Neural cell (in vitro differentiated cells): ENCODE results near the gene DOHH. TPM values are rescaled to one million over a fixed set of nuclear protein-coding genes. Genes with fewer than 3 reads are reported as not detected.

ENCODE experiments used
- H2AFZ ChIP-seq: fragments of 200-600, 300-800 bp; sonication (generic), shearing (Covaris generic); 2 replicates; pipeline ENCODE4 v1.6.0; 2014; ENCODE audit warnings: low read depth, mild to moderate bottlenecking, antibody characterized with exemption, low read length, moderate library complexity
- H3F3A ChIP-seq: fragments of 200-600 bp; shearing (Covaris generic); 2 replicates; pipeline ENCODE4 v1.6.1; 2016; ENCODE audit warnings: mild to moderate bottlenecking, moderate library complexity, mixed read lengths, antibody characterized with exemption, low read length; ENCODE audit not compliant: insufficient read depth, poor library complexity, severe bottlenecking
- H3K27ac ChIP-seq: fragments of 200-600, 300-800 bp; sonication (generic), shearing (Covaris generic); 2 replicates; pipeline ENCODE4 v1.5.1; 2014; ENCODE audit warnings: mild to moderate bottlenecking, low read length, moderate library complexity
- H3K27me3 ChIP-seq: fragments of 300-800, 200-600 bp; sonication (generic), shearing (Covaris generic); 2 replicates; pipeline ENCODE4 v1.6.0; 2014; ENCODE audit warnings: mild to moderate bottlenecking, low read depth, low read length, moderate library complexity; ENCODE audit not compliant: insufficient read depth
- H3K36me3 ChIP-seq: fragments of 300-800, 200-600 bp; sonication (generic), shearing (Covaris generic); 2 replicates; pipeline ENCODE4 v1.5.1; 2014; ENCODE audit warnings: mild to moderate bottlenecking, antibody characterized with exemption, low read length, moderate library complexity; ENCODE audit not compliant: insufficient read depth
- H3K4me2 ChIP-seq: fragments of 300-800, 200-600 bp; sonication (generic), shearing (Covaris generic); 2 replicates; pipeline ENCODE4 v1.6.0; 2014; ENCODE audit warnings: mild to moderate bottlenecking, low read length
- H3K4me3 ChIP-seq: fragments of 300-800, 200-600 bp; sonication (generic), shearing (Covaris generic); 2 replicates; pipeline ENCODE4 v1.5.1; 2014; ENCODE audit warnings: mild to moderate bottlenecking, low read length, moderate library complexity
- H3K79me2 ChIP-seq: fragments of 200-600 bp; shearing (Covaris generic); replicated peaks from 2 replicates; pipeline ENCODE4 v1.6.0; 2014; ENCODE audit warnings: mild to moderate bottlenecking, low read length, moderate library complexity; ENCODE audit not compliant: insufficient read depth
- H3K9ac ChIP-seq: fragments of 300-800, 200-600 bp; sonication (generic), shearing (Covaris generic); 2 replicates; pipeline ENCODE4 v1.6.1; 2016; ENCODE audit warnings: mild to moderate bottlenecking, low read length, mixed read lengths
- H3K9me2 ChIP-seq: fragments of 200-600 bp; shearing (Covaris generic); 2 replicates; pipeline ENCODE4 v1.6.1; 2016; ENCODE audit warnings: mild to moderate bottlenecking, low read length, mixed read lengths; ENCODE audit not compliant: insufficient read depth
- H3K9me3 ChIP-seq: fragments of 200-600, 300-800 bp; sonication (generic), shearing (Covaris generic); 2 replicates; pipeline ENCODE4 v1.6.1; 2016; ENCODE audit warnings: mild to moderate bottlenecking, mixed run types, low read length, moderate library complexity, mixed read lengths
- H4K20me1 ChIP-seq: fragments of 200-600 bp; shearing (Covaris generic); 2 replicates; pipeline ENCODE4 v1.6.1; 2016; ENCODE audit warnings: mild to moderate bottlenecking, mixed run types; ENCODE audit not compliant: insufficient read depth
- EP300 ChIP-seq: fragments of 450-650 bp; conservative IDR thresholded peaks from 2 replicates; pipeline ENCODE4 v1.6.1; 2014; ENCODE audit warnings: antibody characterized with exemption, mild to moderate bottlenecking, moderate library complexity; ENCODE audit not compliant: poor library complexity, severe bottlenecking
- EZH2 ChIP-seq: fragments of 200-600, 300-800 bp; shearing (Covaris generic), sonication (generic); IDR thresholded peaks from 2 replicates; pipeline ENCODE4 v1.6.1; 2014; ENCODE audit warnings: antibody characterized with exemption, low read length, borderline replicate concordance, mild to moderate bottlenecking; ENCODE audit not compliant: insufficient read depth, poor library complexity, severe bottlenecking
- MXI1 ChIP-seq: fragments of 450-650 bp; conservative IDR thresholded peaks from 2 replicates; pipeline ENCODE4 v1.6.1; 2014; ENCODE audit warnings: antibody characterized with exemption, mild to moderate bottlenecking; ENCODE audit not compliant: poor library complexity, severe bottlenecking
- POLR2AphosphoS5 ChIP-seq: IDR thresholded peaks from 2 replicates; pipeline ENCODE4 v1.6.1; 2012
- RAD21 ChIP-seq: fragments of 450-650 bp; conservative IDR thresholded peaks from 2 replicates; pipeline ENCODE4 v1.6.1; 2014; ENCODE audit warnings: antibody characterized with exemption, mild to moderate bottlenecking, moderate library complexity
- SMC3 ChIP-seq: fragments of 450-650 bp; conservative IDR thresholded peaks from 2 replicates; pipeline ENCODE4 v1.6.1; 2014; ENCODE audit warnings: antibody characterized with exemption, mild to moderate bottlenecking, moderate library complexity; ENCODE audit not compliant: poor library complexity
- TAF1 ChIP-seq: IDR thresholded peaks from 2 replicates; pipeline ENCODE4 v1.6.1; 2012; ENCODE audit warnings: low read depth
- polyA plus RNA-seq: library from polyadenylated mRNA; depleted of rRNA; stranded (reverse); fragments of >200 nt; gene quantifications from 2 replicates; pipeline ENCODE4 v1.2.3, GENCODE V29; 2014
- TF ChIP-seq, protein P1 (sequence below): IDR thresholded peaks from 2 replicates; pipeline ENCODE4 v1.6.1; 2012; ENCODE audit warnings: borderline replicate concordance
- TF ChIP-seq, protein P2 (sequence below): fragments of 450-650 bp; IDR thresholded peaks from 2 replicates; pipeline ENCODE4 v1.5.1; 2014; ENCODE audit warnings: antibody characterized with exemption, mild to moderate bottlenecking, moderate library complexity; ENCODE audit not compliant: poor library complexity, severe bottlenecking

DOHH gene
- polyA plus RNA-seq, 1 donor from 2014 or later: 20.3 TPM

DNA sequence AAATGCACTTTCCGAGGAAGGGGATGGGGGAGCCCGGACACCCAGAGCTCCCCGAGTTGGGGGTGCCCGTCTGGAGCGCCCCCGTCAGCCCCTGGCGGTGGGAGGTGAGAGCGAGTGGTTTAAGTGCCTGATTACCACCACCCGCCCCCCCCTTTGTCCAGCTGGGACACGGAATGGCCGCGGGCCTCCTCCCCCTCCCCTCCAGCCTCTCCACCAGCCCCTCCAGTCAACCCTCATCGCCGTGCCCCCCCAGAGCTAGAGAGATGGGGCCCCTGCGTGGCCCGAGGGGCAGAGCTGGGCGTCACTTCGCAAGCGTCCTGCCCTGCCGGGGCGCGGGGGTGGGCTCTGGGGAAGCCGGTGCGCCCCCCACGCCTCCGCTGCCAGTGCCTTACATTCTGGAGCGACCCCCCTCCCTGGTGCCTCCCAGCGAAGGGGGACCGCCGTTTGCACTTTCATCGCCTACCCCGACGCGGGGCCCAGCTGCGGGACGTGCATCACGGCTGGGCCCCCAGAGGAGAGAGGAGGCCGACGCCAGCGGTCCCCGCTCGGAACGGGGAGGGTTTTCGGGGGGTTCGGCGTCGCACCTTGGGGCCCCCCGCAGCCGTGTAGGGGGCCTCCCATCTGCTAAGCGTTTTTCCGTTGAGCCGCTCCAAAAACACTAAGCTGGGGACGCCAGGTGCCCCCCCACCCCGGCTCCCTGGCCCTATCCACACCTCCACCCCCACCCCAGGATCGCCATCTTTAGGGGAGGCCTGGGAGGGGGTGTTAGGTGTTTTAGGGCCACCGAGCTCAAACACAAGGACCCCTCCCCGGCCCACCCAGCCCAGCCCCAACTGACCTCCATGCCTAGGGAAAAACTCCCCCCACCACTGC is 36.5 kb downstream of the DOHH start:
- H3K36me3 ChIP-seq: no peaks in the 10 kb centered on the region
- no peaks in the 10 kb centered on the region for H4K20me1 ChIP-seq
- TF ChIP-seq EP300 (no peak), TAF1 (no peak), RAD21 (no peak), EZH2 (no peak), MXI1 (no peak), POLR2AphosphoS5 (no peak), SMC3 (no peak)
- TF ChIP-seq, protein P1, sequence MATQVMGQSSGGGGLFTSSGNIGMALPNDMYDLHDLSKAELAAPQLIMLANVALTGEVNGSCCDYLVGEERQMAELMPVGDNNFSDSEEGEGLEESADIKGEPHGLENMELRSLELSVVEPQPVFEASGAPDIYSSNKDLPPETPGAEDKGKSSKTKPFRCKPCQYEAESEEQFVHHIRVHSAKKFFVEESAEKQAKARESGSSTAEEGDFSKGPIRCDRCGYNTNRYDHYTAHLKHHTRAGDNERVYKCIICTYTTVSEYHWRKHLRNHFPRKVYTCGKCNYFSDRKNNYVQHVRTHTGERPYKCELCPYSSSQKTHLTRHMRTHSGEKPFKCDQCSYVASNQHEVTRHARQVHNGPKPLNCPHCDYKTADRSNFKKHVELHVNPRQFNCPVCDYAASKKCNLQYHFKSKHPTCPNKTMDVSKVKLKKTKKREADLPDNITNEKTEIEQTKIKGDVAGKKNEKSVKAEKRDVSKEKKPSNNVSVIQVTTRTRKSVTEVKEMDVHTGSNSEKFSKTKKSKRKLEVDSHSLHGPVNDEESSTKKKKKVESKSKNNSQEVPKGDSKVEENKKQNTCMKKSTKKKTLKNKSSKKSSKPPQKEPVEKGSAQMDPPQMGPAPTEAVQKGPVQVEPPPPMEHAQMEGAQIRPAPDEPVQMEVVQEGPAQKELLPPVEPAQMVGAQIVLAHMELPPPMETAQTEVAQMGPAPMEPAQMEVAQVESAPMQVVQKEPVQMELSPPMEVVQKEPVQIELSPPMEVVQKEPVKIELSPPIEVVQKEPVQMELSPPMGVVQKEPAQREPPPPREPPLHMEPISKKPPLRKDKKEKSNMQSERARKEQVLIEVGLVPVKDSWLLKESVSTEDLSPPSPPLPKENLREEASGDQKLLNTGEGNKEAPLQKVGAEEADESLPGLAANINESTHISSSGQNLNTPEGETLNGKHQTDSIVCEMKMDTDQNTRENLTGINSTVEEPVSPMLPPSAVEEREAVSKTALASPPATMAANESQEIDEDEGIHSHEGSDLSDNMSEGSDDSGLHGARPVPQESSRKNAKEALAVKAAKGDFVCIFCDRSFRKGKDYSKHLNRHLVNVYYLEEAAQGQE: no peak
- TF ChIP-seq, protein P2, sequence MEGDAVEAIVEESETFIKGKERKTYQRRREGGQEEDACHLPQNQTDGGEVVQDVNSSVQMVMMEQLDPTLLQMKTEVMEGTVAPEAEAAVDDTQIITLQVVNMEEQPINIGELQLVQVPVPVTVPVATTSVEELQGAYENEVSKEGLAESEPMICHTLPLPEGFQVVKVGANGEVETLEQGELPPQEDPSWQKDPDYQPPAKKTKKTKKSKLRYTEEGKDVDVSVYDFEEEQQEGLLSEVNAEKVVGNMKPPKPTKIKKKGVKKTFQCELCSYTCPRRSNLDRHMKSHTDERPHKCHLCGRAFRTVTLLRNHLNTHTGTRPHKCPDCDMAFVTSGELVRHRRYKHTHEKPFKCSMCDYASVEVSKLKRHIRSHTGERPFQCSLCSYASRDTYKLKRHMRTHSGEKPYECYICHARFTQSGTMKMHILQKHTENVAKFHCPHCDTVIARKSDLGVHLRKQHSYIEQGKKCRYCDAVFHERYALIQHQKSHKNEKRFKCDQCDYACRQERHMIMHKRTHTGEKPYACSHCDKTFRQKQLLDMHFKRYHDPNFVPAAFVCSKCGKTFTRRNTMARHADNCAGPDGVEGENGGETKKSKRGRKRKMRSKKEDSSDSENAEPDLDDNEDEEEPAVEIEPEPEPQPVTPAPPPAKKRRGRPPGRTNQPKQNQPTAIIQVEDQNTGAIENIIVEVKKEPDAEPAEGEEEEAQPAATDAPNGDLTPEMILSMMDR: no peak
- no peak overlapping the region for H3K4me2 ChIP-seq
- peaks cover 39% of the 10 kb centered on the region for H3K27me3 ChIP-seq
- H3K9ac ChIP-seq: no peak overlapping the region
- no peaks in the 10 kb centered on the region for H3K9me3 ChIP-seq
- H3K27ac ChIP-seq: no peak overlapping the region
- H3K79me2 ChIP-seq: no peaks in the 10 kb centered on the region
- no peaks in the 10 kb centered on the region for H3F3A ChIP-seq
- no peak overlapping the region for H3K4me3 ChIP-seq
- H3K9me2 ChIP-seq: no peaks in the 10 kb centered on the region
- H2AFZ ChIP-seq: no peak overlapping the region

DNA sequence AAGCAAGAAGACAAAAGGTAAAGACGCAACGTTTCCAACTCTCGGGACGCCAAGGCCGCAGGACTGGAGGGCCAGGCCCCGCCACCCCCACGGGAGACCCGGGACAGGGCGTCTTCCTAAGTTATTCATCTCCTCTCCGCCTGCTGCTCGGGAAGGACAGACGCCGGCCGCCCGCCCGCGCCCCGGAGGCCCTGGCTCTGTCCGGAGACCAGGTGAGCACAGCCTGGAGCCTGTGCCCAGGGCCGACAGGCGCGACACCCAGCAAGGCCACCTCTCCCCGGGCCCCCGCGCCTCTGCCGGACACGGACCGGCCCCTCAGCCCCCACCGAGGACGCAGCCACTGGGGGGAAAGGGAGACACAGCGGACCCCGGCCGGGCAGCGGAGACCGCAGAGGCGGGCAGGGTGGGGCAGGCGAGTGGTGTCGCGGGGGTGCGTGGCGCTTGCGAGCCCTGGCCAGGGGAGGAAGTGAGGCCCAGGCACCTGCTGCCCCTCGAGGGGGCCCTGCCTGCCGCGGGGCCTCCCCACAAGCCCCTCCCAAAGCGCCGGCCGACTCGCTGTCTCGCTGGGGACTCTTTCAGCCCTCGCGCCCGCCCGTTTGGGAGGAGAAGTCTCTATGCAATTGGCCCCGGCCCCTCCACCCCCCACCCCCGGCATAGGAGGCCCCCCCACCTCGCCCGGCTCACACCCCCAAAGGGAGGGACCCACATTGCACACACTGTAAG is 37.3 kb downstream of the DOHH start:
- Histone ChIP-seq H3K9me2 (no peaks in the 10 kb centered on the region), H3K27me3 (peaks cover 39% of the 10 kb centered on the region), H3K79me2 (no peaks in the 10 kb centered on the region), H3K4me3 (no peak overlapping the region), H3K36me3 (no peaks in the 10 kb centered on the region), H2AFZ (no peak overlapping the region), H3K9ac (no peak overlapping the region), H4K20me1 (no peaks in the 10 kb centered on the region), H3K4me2 (no peak overlapping the region), H3K27ac (no peak overlapping the region), H3F3A (no peaks in the 10 kb centered on the region), H3K9me3 (no peaks in the 10 kb centered on the region)
- TF ChIP-seq TAF1: no peak
- TF ChIP-seq MXI1: no peak
- TF ChIP-seq SMC3: no peak
- TF ChIP-seq, protein P2: no peak
